GM12892 (cell line): ENCODE data around the gene C3orf52.

Source experiments
- POLR2A ChIP-seq: IDR thresholded peaks from 2 replicates; pipeline ENCODE4 v1.6.1; 2011; ENCODE audit warnings: low read depth, low read length, control low read depth
- POLR2AphosphoS5 ChIP-seq: IDR thresholded peaks from 2 replicates; pipeline ENCODE4 v1.6.1; 2011; ENCODE audit warnings: low read depth, low read length, control low read depth
- TAF1 ChIP-seq: IDR thresholded peaks from 2 replicates; pipeline ENCODE4 v1.6.1; 2011; ENCODE audit warnings: low read depth, mild to moderate bottlenecking, control low read depth, low read length, borderline replicate concordance

GRCh38 chr3:112059497-112059896 is 26.7 kb upstream of the C3orf52 start:
- TF ChIP-seq TAF1 = no peak
- no peak for TF ChIP-seq POLR2AphosphoS5
- TF ChIP-seq POLR2A = no peak
